HuH-7.5 (cell line): ENCODE results near the gene HEATR9.

ENCODE experiments used
- DNase-seq: peaks from one replicate; pipeline ENCODE4 v3.0.0; 2011; ENCODE audit warnings: low spot score

Gene HEATR9

DNA sequence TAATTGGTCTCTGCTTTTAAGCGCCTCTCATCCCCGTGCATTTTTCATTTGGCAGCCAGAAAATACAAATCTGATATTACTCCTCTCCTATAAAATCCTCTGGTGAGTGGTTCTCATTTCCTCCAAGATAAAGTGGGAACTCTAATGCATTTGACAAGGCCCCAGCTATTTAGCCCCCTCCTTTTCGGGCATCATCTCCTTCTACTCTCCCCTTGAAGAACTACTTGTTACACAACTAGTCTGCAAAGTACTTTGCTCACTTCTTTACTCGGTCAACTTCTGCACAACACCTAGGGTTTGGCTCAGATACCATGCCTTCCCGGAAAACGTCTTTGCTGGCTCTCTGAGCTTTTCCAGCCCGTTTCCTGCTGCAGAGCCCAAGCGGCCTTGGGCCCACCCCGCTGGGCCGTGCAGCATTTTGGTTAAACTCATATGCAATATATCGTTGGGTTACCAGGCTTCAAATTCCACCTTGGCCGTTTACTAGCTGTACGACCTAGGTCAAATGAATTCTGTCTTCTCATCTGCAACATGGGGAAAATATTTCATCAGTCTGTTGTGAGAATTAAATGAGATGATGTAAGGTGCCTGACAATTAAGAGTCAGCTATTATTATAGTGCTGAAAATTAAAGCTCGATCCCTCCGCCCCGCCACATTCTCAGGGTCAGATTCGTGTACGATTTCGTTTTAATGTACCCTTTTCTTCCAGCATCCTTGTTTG is 60.3 kb downstream of the HEATR9 start:
- no peak for DNase-seq

DNA sequence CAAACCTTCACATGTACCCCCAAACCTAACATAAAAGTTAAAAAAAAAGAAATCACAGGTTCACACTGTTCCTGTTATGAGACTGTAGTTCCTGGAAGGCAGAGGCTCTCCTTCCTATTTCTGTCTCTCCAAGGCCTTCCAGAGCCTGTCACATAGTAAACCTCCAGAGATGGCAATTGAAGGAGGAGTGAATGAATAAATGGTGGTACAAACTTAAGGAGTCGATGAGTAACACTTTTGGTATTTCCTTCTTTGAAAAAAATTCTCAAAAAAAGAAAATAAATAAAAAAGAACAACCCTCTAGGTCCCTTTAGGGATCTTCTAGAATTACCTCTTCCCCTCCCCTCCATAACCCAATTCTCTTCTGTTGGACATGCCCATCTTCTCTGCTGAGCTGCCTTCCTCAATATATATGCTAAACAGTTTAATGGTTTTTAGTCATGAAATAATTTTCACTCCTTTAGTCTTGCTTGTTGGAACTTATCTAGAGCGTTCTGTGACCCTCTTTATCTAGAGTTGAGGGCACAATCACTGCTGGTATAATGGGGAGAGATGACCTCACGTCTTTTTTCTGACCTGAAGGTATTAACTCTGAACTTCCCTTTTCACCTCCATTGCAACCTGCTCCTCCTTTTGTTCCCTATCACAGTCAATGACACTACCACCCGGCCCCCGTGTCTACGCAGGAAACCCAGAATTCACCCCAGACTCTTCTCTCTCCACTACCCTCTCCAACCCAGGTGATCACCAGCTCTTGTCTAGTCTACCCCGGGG is 61.1 kb downstream of the HEATR9 start:
- DNase-seq: no peak
